ENCODE data around the gene DUXA.
"Not testable (repeated sequence)": the region's sequence is repeated elsewhere in the genome, so short reads cannot be mapped to it uniquely, and the experiment has no call there.

The DUXA gene

GRCh38 chr19:57167385-57167784, at the start of gene DUXA:
DUXA (minus strand) TSS chr19:57167485; CDS start chr19:57167443, 42 bp downstream.
- Histone ChIP-seq H3K36me3 (ENCODE audit: insufficient read depth, low read length) (no peaks in the 10 kb centered on the region), H3K9me3 (ENCODE audit: low read depth, low read length) (no peaks in the 10 kb centered on the region), H3K4me3 (no peak within 1 kb of the TSS), H3K9ac (ENCODE audit: insufficient read length) (no peak within 1 kb of the TSS), H3K27ac (no peak within 1 kb of the TSS)
- no peak for DNase-seq (ENCODE audit: low read depth, low spot score)
- TF ChIP-seq FOXP2 (optimal IDR thresholded peaks at IDR 0.05; ENCODE audit: control extremely low read depth, extremely low read length, insufficient read depth) = no peak
- no peak for TF ChIP-seq POLR2AphosphoS5 (IDR thresholded peaks at IDR 0.05; ENCODE audit: borderline replicate concordance, low read depth, low read length)
- no peak for TF ChIP-seq EZH2 (IDR thresholded peaks at IDR 0.05)

GRCh38 chr19:57212109-57212508, 44.8 kb upstream of the DUXA start:
- Histone ChIP-seq H3K9me3 (ENCODE audit: low read depth, low read length) (peaks cover 3% of the 10 kb centered on the region; the same call in 1 of the 2 replicates), H3K27ac (no peak overlapping the region), H3K4me3 (no peak overlapping the region), H3K36me3 (ENCODE audit: insufficient read depth, low read length) (peaks cover 86% of the 10 kb centered on the region), H3K9ac (ENCODE audit: insufficient read length) (no peak overlapping the region)
- no peak for DNase-seq (ENCODE audit: low read depth, low spot score)
- no peak for TF ChIP-seq EZH2 (IDR thresholded peaks at IDR 0.05)
- TF ChIP-seq POLR2AphosphoS5 (IDR thresholded peaks at IDR 0.05; ENCODE audit: borderline replicate concordance, low read depth, low read length) = no peak
- TF ChIP-seq FOXP2 (optimal IDR thresholded peaks at IDR 0.05; ENCODE audit: control extremely low read depth, extremely low read length, insufficient read depth) = no peak

GRCh38 chr19:57210381-57210780, 43.1 kb upstream of the DUXA start:
- Histone ChIP-seq H3K27ac (no peak overlapping the region), H3K9me3 (ENCODE audit: low read depth, low read length) (peaks cover 3% of the 10 kb centered on the region; the same call in 1 of the 2 replicates), H3K36me3 (ENCODE audit: insufficient read depth, low read length) (peaks cover 87% of the 10 kb centered on the region), H3K4me3 (no peak overlapping the region), H3K9ac (ENCODE audit: insufficient read length) (no peak overlapping the region)
- no peak for DNase-seq (ENCODE audit: low read depth, low spot score)
- TF ChIP-seq EZH2 (IDR thresholded peaks at IDR 0.05) (no peak), POLR2AphosphoS5 (IDR thresholded peaks at IDR 0.05; ENCODE audit: borderline replicate concordance, low read depth, low read length) (no peak), FOXP2 (optimal IDR thresholded peaks at IDR 0.05; ENCODE audit: control extremely low read depth, extremely low read length, insufficient read depth) (no peak)

- Histone ChIP-seq H3K9ac (ENCODE audit: insufficient read length) (no peak overlapping the region), H3K9me3 (ENCODE audit: low read depth, low read length) (no peaks in the 10 kb centered on the region), H3K36me3 (ENCODE audit: insufficient read depth, low read length) (peaks cover 67% of the 10 kb centered on the region), H3K27ac (no peak overlapping the region), H3K4me3 (no peak overlapping the region)
- DNase-seq (ENCODE audit: low read depth, low spot score) = no peak
- TF ChIP-seq POLR2AphosphoS5 (IDR thresholded peaks at IDR 0.05; ENCODE audit: borderline replicate concordance, low read depth, low read length) (no peak), EZH2 (IDR thresholded peaks at IDR 0.05) (no peak), FOXP2 (optimal IDR thresholded peaks at IDR 0.05; ENCODE audit: control extremely low read depth, extremely low read length, insufficient read depth) (no peak)
Measured at GRCh38 chr19:57202160-57202559, 34.9 kb upstream of the DUXA start.

GRCh38 chr19:57197874-57198273, 30.6 kb upstream of the DUXA start:
- H3K36me3 ChIP-seq (ENCODE audit: insufficient read depth, low read length) = peaks cover 78% of the 10 kb centered on the region
- H3K9me3 ChIP-seq (ENCODE audit: low read depth, low read length); H3K27ac ChIP-seq; H3K4me3 ChIP-seq; H3K9ac ChIP-seq (ENCODE audit: insufficient read length); DNase-seq (ENCODE audit: low read depth, low spot score): not testable (repeated sequence)

- no peak for TF ChIP-seq FOXP2 (optimal IDR thresholded peaks at IDR 0.05; ENCODE audit: control extremely low read depth, extremely low read length, insufficient read depth)
- TF ChIP-seq EZH2 (IDR thresholded peaks at IDR 0.05) = no peak
- TF ChIP-seq POLR2AphosphoS5 (IDR thresholded peaks at IDR 0.05; ENCODE audit: borderline replicate concordance, low read depth, low read length) = no peak
- no peak for DNase-seq (ENCODE audit: low read depth, low spot score)
- Histone ChIP-seq H3K4me3 (peak overlapping the region; percentile 96), H3K36me3 (ENCODE audit: insufficient read depth, low read length) (peaks cover 52% of the 10 kb centered on the region), H3K27ac (no peak overlapping the region), H3K9me3 (ENCODE audit: low read depth, low read length) (peaks cover 6% of the 10 kb centered on the region; the same call in 1 of the 2 replicates), H3K9ac (ENCODE audit: insufficient read length) (no peak overlapping the region)
Measured at GRCh38 chr19:57192993-57193392, 25.7 kb upstream of the DUXA start.

GRCh38 chr19:57192077-57192420, 24.8 kb upstream of the DUXA start:
- TF ChIP-seq FOXP2 (optimal IDR thresholded peaks at IDR 0.05; ENCODE audit: control extremely low read depth, extremely low read length, insufficient read depth) (no peak), POLR2AphosphoS5 (IDR thresholded peaks at IDR 0.05; ENCODE audit: borderline replicate concordance, low read depth, low read length) (no peak), EZH2 (IDR thresholded peaks at IDR 0.05) (no peak)
- H3K27ac ChIP-seq = no peak overlapping the region
- peak overlapping the region; percentile 91 for H3K9ac ChIP-seq (ENCODE audit: insufficient read length)
- H3K4me3 ChIP-seq = peak overlapping the region; percentile 96
- DNase-seq (ENCODE audit: low read depth, low spot score) = no peak
- H3K9me3 ChIP-seq (ENCODE audit: low read depth, low read length) = peaks cover 6% of the 10 kb centered on the region; the same call in 1 of the 2 replicates
- peaks cover 46% of the 10 kb centered on the region for H3K36me3 ChIP-seq (ENCODE audit: insufficient read depth, low read length)

GRCh38 chr19:57191141-57192076, 24.1 kb upstream of the DUXA start, which contains the start of gene ZNF264:
ZNF264 (plus strand) TSS chr19:57191500; CDS start chr19:57191914, 414 bp downstream.
- TF ChIP-seq EZH2 (IDR thresholded peaks at IDR 0.05) = no peak
- TF ChIP-seq FOXP2 (optimal IDR thresholded peaks at IDR 0.05; ENCODE audit: control extremely low read depth, extremely low read length, insufficient read depth) = no peak
- TF ChIP-seq POLR2AphosphoS5 (IDR thresholded peaks at IDR 0.05; ENCODE audit: borderline replicate concordance, low read depth, low read length) = peak; percentile 87
- Histone ChIP-seq H3K9me3 (ENCODE audit: low read depth, low read length) (peaks cover 6% of the 10 kb centered on the region; the same call in 1 of the 2 replicates), H3K27ac (peak within 1 kb of the TSS; percentile 77), H3K9ac (ENCODE audit: insufficient read length) (peak within 1 kb of the TSS; percentile 91), H3K4me3 (peak within 1 kb of the TSS; percentile 96), H3K36me3 (ENCODE audit: insufficient read depth, low read length) (peaks cover 40% of the 10 kb centered on the region)
- peak; percentile 35 for DNase-seq (ENCODE audit: low read depth, low spot score)

Data from SK-N-MC (cell line).